HG02981 (cell line): Measurements from ENCODE around the gene MYB.
A peak's percentile ranks its signal among the peaks of the same experiment; 100 is the strongest.
"Not testable (repeated sequence)": the region's sequence is repeated elsewhere in the genome, so short reads cannot be mapped to it uniquely, and the experiment has no call there.

Source experiments
- ATAC-seq: cut with Tn5 transposase; IDR thresholded peaks from one replicate; pipeline ENCODE4 v1.9.1; 2021; ENCODE audit warnings: mild to moderate bottlenecking, moderate library complexity; ENCODE audit not compliant: unreplicated experiment

MYB gene

DNA sequence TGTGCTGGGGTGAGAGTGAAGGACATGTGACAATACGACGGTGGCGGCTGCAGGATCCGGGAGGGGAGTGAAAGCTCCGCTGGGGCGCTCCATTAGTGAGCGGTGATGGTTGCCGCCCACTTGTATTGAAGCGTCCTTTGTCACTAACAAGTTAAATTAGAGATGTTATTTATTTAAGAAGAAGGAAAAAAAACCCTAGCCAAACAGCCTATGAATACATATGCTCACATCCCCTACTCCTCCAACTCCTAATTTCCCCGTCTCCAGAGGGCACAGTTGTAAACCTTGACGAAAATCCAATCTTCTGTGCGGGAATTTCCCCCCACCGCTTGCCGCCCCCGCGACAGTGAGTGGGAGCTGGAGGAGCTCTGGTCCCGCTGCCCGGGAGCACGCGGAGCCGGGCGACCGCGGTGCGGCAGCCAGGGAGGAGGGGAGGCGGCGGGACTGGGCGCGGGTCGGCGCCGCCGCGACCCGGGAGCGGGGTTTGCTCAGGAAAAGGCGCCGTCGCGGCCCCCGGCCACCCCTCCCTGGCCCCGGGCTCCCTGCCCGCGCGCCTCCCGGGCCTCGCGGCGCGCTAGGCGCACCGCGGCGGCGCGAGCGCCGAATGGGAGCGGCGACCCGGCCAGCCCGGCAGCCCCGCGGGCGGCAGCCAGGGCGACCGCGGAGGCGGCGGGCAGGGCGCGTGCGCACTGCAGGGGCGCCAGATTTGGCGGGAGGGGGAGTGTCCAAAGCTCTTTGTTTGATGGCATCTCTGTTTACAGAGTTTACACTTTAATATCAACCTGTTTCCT, at the start of gene MYB:
Gene MYB (plus strand): TSS at position 767 of the 791 bp plus-strand sequence. CDS start 206 bp downstream, outside the sequence.
- peak; percentile 22 for ATAC-seq

DNA sequence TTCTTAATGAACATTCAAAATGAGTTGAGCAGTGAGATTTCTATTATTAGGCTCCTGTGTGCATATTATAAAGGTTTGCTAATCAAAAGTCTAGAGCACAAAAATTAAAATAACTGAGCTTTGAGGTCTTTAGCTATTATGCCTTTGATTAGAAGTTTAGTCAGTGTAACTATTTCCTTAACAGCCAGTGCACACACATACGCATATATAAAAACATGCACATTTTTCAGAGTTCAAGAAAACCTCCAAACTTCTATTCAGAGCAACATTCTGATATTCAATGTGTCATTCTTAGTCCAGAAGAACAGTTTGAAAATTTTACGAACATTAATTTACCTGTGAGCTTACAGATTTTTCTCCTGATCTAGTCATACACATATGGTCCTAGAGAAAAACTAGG, 48.3 kb upstream of the MYB start:
- no peak for ATAC-seq

DNA sequence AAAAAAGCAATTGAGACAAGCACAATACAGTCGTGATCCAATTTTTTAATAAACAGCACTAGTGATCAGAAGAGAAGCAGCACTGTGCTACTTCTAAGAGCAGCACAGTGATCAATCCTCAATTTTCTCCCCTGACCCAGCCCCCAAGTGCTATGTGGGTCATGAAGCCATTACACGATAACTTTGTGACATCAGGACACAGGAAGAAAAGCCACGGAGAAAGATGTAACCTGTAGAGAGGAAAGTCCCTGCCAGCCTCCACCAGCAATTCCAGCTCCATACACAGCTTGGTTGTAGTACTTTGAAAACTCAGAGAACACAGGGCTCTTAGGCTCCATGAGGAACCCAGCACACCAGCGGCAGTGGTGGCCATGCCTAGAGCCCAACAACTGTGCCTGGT, 45.3 kb upstream of the MYB start:
- no peak for ATAC-seq

DNA sequence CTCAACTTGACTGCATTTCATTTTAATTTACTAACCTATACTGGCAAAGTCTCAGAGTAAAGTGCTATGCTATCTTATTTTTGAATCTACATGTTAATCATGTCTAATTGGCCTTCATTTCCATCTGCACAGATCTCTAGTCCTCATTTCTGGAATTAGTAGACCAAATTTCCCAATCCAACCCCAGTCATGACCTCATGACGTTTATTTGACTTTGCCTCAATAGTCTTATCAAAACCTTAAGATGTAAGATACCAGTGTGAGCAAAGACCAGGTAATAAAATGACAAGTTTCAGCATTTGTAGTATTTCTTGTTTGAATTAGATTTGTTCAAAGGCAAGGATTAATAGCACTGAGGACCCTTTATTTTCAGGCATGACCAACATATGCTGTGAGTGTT, 43.3 kb upstream of the MYB start:
- ATAC-seq, result no peak

DNA sequence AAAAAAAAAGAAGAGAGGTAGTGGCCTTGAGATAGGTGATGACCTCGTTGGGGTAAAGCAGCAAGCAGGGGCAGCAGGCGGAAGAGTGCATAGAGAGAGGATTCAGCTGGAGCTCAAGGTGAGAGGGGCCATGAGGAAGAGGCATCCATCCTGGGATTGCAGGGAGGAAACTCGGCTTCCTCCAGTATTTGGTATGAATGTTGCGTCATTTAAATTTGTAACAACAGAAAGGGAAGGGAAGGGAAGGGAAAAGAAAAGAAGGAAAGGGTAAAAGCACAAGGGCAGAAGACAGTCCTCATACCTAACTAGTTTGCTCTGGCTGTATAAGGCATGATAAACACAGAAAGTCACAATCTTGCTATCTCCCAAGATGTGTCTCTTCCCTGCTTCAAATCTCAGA, 39.9 kb upstream of the MYB start:
- no peak for ATAC-seq

DNA sequence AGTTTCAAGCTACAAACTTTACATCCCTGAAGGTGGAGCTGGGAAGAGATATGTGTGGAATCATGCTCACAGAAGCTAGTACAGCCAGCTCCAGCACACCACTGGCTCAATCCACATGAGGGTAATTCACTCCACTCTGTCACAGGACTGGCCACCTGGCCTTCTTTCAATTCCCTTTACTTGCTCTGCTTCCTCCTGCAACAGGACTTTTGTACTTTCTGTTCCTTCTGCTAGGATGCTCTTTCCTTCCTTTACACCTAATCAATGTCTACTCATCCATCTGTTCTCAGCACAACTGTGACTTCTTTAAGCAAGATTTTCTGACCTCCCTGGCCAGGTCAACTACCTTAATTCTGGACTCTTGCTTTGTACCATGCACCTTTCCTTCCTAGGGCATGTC, 39.4 kb upstream of the MYB start:
- no peak for ATAC-seq

DNA sequence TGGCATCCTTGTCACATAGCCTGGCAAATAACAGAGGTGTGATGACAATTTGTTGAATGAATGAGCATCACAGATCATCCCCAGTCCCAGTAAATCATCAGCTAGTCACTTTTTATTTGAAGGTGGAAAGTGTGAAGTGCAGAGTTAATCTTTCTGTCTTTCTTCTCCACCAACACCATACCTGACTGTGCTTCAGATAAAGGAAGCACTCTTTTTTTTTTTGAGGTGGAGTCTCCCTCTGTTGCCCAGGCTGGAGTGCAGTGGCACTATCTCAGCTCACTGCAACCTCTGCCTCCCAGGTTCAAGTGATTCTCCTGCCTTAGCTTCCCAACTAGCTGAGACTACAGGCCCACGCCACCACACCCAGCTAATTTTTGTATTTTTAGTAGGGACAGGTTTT, 38.9 kb upstream of the MYB start:
- ATAC-seq, result not testable (repeated sequence)

DNA sequence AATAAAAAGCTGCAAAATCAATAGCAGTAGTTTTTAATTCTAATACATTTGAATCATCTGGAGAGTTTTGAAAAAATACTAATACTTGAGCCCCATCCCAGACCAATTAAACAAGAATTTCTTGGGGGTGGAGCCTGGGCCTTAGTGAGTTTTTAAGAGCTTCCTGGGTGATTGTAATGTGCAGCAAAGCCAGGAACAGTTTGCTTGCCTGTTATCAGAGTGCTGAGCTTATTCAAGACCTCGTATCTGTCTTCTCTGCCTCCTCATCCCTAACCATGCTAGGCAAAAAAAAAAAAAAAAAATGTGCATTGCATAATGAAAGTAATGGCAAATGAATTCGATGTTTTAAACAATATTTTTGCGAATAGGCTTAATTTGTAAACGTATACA, 36.4 kb upstream of the MYB start:
- no peak for ATAC-seq

DNA sequence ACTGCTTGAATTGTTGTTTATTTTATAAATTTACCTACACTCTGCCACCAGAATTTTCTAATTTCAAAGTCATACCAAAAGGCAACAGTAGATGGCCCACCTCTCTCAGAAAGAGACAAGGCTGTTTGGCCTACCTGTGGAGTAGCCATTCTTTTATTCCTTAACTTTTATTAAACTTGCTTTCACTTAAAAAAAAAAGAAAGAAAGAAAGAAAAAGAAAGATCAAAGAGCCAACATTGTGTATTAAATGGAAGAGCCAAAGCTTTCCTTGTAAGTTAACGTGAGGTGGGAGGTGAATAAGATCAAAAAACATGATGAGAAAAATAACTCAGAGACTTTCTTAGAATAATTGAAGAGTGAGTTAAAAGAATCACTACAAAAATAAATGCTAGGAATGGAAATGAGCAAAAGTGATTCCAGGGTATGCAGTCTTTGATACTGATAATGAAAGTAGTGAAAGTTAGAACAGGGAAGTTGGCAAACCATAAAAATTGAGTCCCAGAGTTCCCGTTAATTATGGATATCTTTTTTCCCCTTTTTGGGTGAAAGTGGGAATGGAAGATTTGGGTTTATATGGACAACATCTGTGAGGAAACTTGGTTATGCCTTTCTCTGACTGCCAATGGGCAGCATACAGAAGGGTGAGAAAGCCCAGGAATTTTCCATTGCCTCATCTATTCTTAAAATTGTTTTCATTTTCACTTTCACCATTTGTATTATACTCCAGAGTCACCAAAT, 35.9 kb upstream of the MYB start:
- no peak for ATAC-seq

DNA sequence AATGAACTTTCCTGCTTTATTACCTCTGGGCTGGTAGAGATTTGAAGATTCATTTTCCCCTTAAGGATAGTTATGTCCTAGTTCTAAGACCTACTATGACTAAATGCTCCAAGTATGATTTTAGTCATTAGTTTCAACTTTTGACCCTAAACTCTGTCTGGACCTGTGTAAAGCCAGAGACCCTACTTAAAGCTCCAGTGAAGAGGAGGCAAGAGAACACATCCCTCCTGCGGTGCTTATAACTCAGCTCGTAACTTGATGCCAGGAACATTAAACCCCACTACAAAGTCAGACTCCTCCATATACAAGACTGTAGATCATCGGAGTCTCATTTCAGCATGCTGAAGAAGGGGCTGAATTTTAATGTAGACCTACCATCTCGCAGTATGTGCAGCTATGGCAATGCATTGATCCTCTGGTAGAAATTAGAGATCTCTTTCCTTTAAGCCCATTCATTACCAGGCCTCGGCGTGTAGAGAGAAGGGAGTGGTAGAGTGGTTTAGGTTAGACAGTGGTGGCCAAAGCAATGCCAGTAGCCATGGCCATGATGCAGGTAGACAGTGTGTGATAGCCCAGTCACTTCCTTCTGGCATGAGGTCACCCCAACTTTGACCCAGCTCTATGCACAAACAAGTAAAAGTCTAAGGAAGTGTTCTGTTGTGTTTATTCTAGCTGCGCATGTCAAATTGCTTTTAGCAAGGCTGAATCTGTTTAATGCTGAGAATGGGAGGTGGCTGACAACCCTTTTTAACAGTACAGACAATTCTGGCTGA, 34.8 kb upstream of the MYB start:
- no peak for ATAC-seq

DNA sequence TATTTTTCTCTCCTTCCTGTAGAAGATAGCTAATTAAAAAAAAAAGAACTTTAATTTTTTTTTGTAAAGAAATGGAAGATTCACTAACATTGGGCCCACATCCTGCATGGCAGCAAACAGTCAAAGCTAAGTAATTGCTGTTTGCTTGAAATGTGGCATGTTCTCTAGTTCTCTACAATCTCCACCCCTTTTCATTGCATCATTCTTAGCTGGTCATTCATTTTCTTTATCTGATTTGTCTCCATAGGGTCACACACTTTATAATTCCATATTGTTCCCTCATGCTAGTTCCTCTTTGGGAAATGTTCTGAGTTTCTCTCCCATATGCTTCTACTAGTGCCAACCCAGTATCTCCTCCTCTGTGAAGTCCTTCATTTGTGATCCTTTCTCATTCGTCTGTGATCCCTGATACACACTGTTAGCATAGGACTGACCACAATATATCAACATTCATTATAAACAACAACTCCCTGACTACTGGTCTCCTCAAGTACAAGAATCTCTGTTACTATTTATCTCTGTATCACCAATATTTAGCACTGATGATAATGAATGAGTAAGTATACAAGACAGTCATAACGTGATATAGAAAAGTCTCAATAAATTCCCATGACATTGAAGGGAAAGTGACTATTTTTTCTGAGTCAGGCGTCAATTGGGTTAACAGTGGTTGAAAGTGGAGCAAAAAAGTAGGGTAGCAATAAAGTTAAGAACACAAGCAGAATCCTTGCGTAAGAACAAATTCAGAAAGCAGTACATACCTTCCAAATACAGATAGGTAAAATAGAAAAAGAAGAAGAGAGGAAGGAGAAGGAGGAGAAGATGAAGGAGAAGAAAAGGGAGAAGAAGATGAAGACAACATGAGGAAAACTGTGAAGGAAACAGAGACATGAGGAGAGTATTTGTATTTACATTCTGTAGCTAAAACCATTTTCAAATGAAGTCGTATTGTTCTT, 33.2 kb upstream of the MYB start:
- ATAC-seq, result no peak

DNA sequence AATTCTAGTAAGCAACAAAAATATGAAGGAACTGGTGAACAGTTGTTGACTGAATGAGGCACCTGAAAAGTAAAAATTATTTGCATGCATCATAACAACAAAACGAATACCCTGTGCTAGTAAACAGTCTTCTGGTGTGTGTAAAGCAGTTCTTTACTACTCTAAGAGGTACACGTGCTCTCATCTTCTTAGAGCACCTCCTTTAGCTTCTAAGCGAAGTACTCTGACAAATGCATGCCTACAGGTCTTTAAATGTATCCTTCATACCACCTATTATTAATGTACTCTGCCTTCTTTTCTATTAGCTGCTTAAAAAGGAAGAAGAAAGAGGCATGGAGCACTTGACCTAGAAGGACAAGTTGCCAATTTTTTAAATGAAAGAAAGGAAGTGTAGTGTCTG, 32.2 kb upstream of the MYB start:
- no peak for ATAC-seq

DNA sequence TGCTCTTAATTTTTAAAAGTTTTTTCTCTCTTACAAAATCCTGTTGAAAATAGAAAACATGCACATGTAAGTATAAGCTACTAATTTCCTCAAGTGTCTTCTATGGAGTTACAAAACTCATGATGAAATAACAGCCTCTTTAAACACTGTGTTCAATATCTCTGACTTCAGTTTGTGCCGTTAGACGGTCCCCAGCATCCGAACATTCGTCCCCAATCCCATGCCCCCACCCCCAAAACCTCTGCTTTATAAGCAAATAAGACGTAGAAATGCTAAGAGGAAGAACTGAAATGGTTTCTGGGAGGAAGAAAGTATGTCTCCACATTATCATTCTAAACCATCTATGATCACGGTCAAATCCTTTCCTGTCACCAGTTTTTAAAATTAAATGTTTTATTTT, 31.7 kb upstream of the MYB start:
- no peak for ATAC-seq

DNA sequence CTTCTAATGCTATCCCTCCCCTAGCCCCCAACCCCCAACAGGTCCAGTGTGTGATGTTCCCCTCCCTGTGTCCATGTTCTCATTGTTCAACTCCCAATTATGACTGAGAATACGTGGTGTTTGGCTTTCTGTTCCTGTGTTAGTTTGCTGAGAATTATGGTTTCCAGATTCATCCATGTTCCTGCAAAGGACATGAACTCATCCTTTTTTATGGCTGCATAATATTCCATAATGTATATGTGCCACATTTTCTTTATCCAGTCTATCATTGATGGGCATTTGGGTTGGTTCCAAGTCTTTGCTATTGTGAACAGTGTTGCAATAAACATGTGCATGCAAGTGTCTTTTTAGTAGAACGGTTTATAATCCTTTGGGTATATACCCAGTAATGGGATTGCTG, 30.6 kb upstream of the MYB start:
- not testable (repeated sequence) for ATAC-seq

DNA sequence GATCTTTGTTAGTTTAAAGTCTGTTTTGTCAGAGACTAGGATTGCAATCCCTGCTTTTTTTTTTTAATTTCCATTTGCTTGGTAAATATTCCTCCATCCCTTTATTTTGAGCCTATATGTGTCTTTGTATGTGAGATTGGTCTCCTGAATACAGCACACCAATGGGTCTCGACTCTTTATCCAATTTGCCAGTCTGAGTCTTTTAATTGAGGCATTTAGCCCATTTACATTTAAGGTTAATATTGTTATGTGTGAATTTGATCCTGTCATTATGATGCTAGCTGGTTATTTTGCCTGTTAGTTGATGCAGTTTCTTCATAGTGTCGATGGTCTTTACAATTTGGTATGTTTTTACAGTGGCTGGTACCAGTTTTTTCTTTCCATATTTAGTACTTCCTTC, 27.0 kb upstream of the MYB start:
- not testable (repeated sequence) for ATAC-seq

DNA sequence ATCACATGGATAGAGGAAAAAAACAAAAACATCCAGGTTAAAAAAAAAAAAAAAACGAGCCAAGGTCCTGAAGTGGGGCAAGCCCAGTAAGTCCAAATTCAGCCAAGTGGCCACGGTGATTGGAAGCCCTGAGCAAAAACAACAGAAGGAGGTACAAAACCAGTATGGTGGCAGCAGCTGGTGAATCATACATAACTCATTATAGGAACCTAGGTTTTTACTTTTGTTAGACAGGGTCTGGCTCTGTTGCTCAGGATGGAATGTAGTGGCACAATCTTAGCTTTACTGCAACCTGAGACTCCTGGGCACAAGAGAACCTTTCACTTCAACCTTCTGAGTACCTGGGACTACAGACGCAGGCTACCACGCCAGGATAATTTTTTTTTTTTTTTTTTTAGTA, 22.7 kb upstream of the MYB start:
- ATAC-seq, result no peak

DNA sequence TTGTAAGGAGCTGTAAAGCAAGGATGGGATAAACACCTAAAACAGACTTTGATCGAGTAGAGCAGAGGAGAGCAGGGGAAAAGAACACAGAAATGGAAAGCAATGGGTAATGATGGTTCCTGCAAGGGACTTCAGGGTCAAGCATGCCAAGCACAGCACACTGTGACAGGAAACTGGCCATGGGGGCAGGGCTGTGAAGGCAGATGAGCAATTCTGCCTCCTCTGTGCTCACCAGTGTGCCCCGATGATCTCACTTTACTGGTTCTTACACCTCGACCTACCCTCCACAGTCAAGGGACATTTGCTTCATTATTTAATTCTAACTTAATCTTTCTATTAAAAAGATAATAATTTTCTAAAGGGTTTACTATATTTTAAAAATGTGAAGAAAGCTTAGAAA, 21.6 kb upstream of the MYB start:
- no peak for ATAC-seq

DNA sequence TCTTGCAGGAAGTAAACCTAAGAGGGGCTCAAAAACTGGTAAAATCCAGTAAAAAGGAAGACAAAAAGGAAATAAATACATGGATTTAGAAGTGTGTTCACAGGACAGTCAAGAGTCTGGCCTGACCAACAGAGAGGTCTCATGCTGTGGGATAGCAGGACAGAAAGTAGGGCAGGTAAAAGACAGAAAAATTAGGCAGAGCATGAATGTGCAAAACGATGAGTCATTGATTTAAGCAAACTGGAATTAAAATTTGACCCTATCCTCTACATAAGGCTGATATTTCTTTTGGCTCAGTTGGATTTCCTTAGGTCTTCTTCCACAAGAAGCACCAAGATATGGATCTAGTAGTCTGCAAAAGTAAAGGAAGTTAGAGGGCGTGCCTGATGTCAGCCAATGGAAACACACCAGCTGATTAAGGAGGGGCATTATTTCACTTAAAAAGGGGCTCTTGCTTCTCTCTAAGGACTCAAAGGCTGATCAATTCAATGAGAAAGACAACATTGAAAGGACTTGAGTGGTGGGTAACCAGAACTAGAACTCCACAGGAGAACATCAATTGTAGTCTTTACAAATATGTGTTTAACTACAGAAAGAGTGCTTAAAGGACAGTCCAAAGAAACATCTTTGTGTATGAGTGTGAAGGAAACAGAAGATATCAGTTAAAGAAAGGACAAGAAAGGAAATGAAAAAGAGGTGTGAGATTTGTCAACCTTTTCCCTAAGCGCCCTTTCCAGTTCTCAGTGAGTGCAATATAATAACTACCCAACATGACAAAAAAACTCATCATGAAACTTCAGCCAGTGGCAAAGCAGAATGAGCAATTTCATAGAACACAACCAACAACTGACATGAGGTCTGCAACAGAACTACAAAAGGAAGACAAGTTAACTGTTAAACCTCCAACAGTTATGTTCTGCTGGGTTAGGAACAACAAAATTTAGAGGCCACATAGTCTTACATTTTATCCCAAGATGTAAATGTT, 19.4 kb upstream of the MYB start:
- no peak for ATAC-seq

DNA sequence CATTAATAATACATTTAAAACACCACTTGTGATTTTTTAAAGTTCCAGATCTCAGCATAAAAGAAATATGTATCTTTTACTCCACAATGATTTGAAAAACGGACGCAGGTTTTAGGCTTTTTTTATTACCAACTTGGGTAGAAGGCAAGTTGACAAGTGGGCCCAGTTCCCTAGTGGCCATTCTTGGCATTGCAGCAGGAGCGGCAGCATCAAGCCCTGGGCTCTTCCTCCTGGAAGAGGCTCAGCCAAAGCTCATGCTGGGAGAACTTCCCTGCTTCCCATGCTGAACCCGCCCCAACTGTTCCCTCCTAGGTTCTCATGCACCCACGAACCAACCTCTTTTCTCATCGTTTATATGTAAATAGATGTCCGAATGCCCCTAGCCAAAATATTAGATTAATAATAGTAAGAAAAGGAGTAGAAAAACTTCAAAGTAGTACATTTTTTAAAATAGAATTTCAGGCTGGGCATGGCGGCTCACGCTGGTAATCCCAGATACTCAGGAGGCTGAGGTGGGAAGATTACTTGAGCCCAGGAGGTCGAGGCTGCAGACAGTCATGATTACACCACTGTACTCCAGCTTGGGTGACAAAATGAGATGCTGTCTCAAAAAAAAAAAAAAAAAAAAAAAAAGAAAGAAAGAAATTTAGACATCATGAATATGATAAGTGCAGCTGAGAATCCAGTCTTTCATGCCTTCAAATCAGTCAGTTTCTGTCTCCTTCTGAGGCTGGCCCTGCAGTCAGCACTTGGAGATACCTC, 18.2 kb upstream of the MYB start:
- no peak for ATAC-seq
